HG02678 (cell line): ENCODE results near the gene RNF217.

Experiments used
- ATAC-seq: cut with Tn5 transposase; IDR thresholded peaks from one replicate; pipeline ENCODE4 v1.9.1; 2021; ENCODE audit warnings: mild to moderate bottlenecking, moderate library complexity; ENCODE audit not compliant: unreplicated experiment

The RNF217 gene

GRCh38 chr6:125095580-125096301 lies 133.5 kb downstream of the RNF217 start:
- no peak for ATAC-seq

- no peak for ATAC-seq
Measured at GRCh38 chr6:125097186-125097585, 134.9 kb downstream of the RNF217 start.

- ATAC-seq = no peak
Measured at GRCh38 chr6:125098253-125098652, 136.0 kb downstream of the RNF217 start.

GRCh38 chr6:125099211-125100073 lies 137.2 kb downstream of the RNF217 start:
- peak; percentile 72 for ATAC-seq

GRCh38 chr6:125100074-125100652 lies 137.9 kb downstream of the RNF217 start:
- no peak for ATAC-seq

GRCh38 chr6:125101128-125101527 lies 138.9 kb downstream of the RNF217 start:
- no peak for ATAC-seq

GRCh38 chr6:125101631-125102030 lies 139.4 kb downstream of the RNF217 start:
- no peak for ATAC-seq

GRCh38 chr6:125102411-125102810 lies 140.2 kb downstream of the RNF217 start:
- no peak for ATAC-seq

- no peak for ATAC-seq
Measured at GRCh38 chr6:125102891-125103290, 140.7 kb downstream of the RNF217 start.

- no peak for ATAC-seq
Measured at GRCh38 chr6:125104425-125104824, 142.2 kb downstream of the RNF217 start.

GRCh38 chr6:125107048-125107447 lies 144.8 kb downstream of the RNF217 start:
- ATAC-seq = no peak

- no peak for ATAC-seq
Measured at GRCh38 chr6:125107896-125108295, 145.7 kb downstream of the RNF217 start.

- ATAC-seq = no peak
Measured at GRCh38 chr6:125110056-125110455, 147.8 kb downstream of the RNF217 start.

GRCh38 chr6:125111219-125111983 lies 149.2 kb downstream of the RNF217 start:
- no peak for ATAC-seq

GRCh38 chr6:125112934-125113333 lies 150.7 kb downstream of the RNF217 start:
- no peak for ATAC-seq

- no peak for ATAC-seq
Measured at GRCh38 chr6:125114248-125114858, 152.1 kb downstream of the RNF217 start.

- ATAC-seq = no peak
Measured at GRCh38 chr6:125116170-125116569, 153.9 kb downstream of the RNF217 start.

- no peak for ATAC-seq
Measured at GRCh38 chr6:125116710-125117109, 154.5 kb downstream of the RNF217 start.

- ATAC-seq = no peak
Measured at GRCh38 chr6:125117818-125118217, 155.6 kb downstream of the RNF217 start.

- ATAC-seq = no peak
Measured at GRCh38 chr6:125120054-125120590, 157.9 kb downstream of the RNF217 start.
